CD4-positive, alpha-beta T cell treated with Interleukin-12 subunit alpha and Interleukin-12 subunit beta, for 1 hour (primary cell): ENCODE results near the gene C1QTNF7.
A peak's percentile ranks its signal among the peaks of the same experiment; 100 is the strongest.

Experiments
- DNase-seq: peaks from one replicate; pipeline ENCODE4 v3.0.0-alpha.2; 2020

The C1QTNF7 gene

GRCh38 chr4:15414551-15415091 is 13.2 kb upstream of the C1QTNF7 start:
- DNase-seq, result no peak

- no peak for DNase-seq
Observed at GRCh38 chr4:15416357-15417232, 11.2 kb upstream of the C1QTNF7 start.

GRCh38 chr4:15417233-15417660 is 10.6 kb upstream of the C1QTNF7 start:
- DNase-seq, result no peak

- DNase-seq, result no peak
Observed at GRCh38 chr4:15418956-15419355, 8.9 kb upstream of the C1QTNF7 start.

- DNase-seq, result no peak
Observed at GRCh38 chr4:15420642-15421041, 7.2 kb upstream of the C1QTNF7 start.

GRCh38 chr4:15423285-15423711 is 4.5 kb upstream of the C1QTNF7 start:
- DNase-seq, result no peak

- no peak for DNase-seq
Observed at GRCh38 chr4:15425520-15425919, 2.3 kb upstream of the C1QTNF7 start.

- DNase-seq, result no peak
Observed at GRCh38 chr4:15427161-15427560, 672 bp upstream of the C1QTNF7 start.

GRCh38 chr4:15428611-15429010 is 778 bp downstream of the C1QTNF7 start:
- DNase-seq, result no peak

- no peak for DNase-seq
Observed at GRCh38 chr4:15434091-15434490, 6.3 kb downstream of the C1QTNF7 start.

- DNase-seq, result no peak
Observed at GRCh38 chr4:15434676-15435075, 6.8 kb downstream of the C1QTNF7 start.

- no peak for DNase-seq
Observed at GRCh38 chr4:15436513-15436912, 8.7 kb downstream of the C1QTNF7 start.

GRCh38 chr4:15438939-15439524 is 11.2 kb downstream of the C1QTNF7 start:
- no peak for DNase-seq

GRCh38 chr4:15443371-15444160 is 15.7 kb downstream of the C1QTNF7 start:
- DNase-seq, result no peak

- no peak for DNase-seq
Observed at GRCh38 chr4:15444276-15444675, 16.4 kb downstream of the C1QTNF7 start.

GRCh38 chr4:15444879-15445547 is 17.2 kb downstream of the C1QTNF7 start:
- DNase-seq, result no peak

GRCh38 chr4:15451181-15451865 is 23.5 kb downstream of the C1QTNF7 start:
- no peak for DNase-seq

- DNase-seq, result no peak
Observed at GRCh38 chr4:15451866-15452765, 24.3 kb downstream of the C1QTNF7 start.

GRCh38 chr4:15455290-15455689 is 27.5 kb downstream of the C1QTNF7 start:
- no peak for DNase-seq

GRCh38 chr4:15457406-15458201 is 29.8 kb downstream of the C1QTNF7 start:
- DNase-seq, result peak; percentile 39
